ENCODE results near the gene CTDNEP1.

CTDNEP1 gene

DNA sequence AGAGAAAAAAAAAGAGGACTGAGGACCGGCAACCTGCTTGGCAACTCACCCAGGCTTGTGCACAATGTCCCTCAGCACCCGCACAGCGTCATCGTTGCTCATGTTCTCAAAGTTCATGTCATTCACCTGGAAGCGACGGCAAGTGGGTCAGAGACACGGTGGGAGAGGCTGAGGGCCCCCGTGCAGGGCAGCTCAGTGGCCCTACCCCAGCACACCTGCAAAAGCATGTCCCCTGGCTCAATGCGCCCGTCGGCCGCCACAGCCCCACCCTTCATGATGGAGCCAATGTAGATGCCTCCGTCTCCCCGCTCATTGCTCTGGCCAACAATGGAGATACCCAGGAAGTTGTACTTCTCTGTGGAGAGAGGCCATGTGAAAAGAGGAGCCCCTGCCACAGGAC lies 22.6 kb downstream of the CTDNEP1 start:
- DNase-seq (ENCODE audit: low read depth in 2 of 2): no peak

GRCh38 chr17:7226721-7227710 lies 24.5 kb downstream of the CTDNEP1 start:
- no peak for DNase-seq (ENCODE audit: low read depth in 2 of 2)

GRCh38 chr17:7225711-7226331 lies 25.7 kb downstream of the CTDNEP1 start:
- DNase-seq (ENCODE audit: low read depth in 2 of 2): no peak

DNA sequence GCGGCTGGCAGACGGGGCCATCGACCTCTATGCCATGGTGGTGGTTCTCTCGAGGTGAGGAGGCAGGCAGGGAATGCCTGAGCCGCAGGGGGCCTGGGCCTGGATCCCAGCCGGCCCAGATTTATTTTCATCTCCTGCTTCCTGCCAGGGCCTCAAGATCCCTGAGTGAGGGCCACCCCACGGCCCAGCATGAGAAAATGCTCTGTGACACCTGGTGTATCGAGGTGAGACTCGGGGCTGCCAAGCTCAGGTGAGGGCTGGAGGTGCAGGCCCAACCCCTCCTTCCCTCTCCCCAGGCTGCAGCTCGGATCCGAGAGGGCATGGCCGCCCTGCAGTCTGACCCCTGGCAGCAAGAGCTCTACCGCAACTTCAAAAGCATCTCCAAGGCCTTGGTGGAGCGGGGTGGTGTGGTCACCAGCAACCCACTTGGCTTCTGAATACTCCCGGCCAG lies 26.8 kb downstream of the CTDNEP1 start:
- no peak for DNase-seq (ENCODE audit: low read depth in 2 of 2)

GRCh38 chr17:7224110-7224509 lies 27.4 kb downstream of the CTDNEP1 start:
- no peak for DNase-seq (ENCODE audit: low read depth in 2 of 2)

DNA sequence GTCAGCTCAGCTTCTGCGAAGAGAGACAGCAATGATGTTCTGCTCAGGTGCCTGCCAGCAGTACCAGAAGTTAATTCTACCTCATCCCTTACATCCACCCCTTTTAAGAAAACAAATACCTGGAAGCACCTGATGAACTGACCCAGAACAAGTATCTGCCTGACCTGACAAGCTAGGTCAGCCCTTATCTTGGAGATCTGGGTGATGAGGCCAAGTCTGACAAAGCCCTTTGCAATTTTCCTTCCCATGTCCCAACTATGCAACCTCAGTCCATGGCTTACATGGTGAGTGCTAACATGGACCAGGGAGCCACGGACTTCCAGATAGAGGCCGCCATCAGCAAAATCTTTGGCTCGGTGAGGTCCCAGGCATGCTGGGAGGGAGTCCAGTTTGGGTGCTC lies 28.2 kb downstream of the CTDNEP1 start:
- DNase-seq (ENCODE audit: low read depth in 2 of 2): no peak

DNA sequence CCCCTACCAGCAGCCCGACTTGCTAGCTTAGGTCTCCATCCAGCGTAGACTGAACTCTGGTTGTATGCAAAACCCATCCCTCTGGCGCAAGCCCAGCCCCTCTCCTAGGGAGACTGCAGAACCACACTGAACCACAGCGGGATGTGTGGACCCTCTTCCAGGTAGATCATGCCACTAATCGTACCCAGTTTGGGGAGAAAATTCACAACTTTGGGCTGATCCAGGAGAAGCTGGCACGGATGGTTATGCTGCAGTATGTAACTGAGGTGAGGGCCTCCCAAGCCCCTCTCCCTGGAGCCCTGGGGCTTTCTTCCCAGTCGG lies 28.6 kb downstream of the CTDNEP1 start:
- DNase-seq (ENCODE audit: low read depth in 2 of 2): no peak

- no peak for DNase-seq (ENCODE audit: low read depth in 2 of 2)
These were observed 29.2 kb downstream of the CTDNEP1 start for GRCh38 chr17:7222093-7222971.

- no peak for DNase-seq (ENCODE audit: low read depth in 2 of 2)
These were observed 30.0 kb downstream of the CTDNEP1 start for GRCh38 chr17:7221278-7222092.

DNA sequence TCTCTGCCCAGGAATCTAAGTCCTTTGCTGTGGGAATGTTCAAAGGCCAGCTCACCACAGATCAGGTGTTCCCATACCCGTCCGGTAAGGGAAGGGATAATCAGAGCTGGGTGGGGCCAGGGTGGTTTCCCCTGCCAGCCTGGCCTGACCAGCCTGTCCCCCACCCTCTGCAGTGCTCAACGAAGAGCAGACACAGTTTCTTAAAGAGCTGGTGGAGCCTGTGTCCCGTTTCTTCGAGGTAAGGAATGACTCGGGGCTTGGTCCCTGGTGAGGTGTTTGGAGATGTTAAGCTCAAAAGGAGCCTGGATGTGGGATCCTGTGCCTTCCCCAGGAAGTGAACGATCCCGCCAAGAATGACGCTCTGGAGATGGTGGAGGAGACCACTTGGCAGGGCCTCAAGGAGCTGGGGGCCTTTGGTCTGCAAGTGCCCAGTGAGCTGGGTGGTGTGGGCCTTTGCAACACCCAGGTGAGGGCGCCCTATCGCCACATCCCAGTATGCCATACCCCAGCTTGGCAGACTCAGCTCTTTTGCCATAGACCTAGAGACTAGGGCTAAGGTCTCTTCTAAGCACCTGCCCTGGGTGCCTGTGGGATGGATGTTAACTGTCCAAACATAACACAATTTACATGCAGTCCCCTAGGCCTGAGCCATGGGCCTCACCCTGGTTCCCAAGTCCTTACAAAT lies 30.8 kb downstream of the CTDNEP1 start:
- DNase-seq (ENCODE audit: low read depth in 2 of 2): no peak

DNA sequence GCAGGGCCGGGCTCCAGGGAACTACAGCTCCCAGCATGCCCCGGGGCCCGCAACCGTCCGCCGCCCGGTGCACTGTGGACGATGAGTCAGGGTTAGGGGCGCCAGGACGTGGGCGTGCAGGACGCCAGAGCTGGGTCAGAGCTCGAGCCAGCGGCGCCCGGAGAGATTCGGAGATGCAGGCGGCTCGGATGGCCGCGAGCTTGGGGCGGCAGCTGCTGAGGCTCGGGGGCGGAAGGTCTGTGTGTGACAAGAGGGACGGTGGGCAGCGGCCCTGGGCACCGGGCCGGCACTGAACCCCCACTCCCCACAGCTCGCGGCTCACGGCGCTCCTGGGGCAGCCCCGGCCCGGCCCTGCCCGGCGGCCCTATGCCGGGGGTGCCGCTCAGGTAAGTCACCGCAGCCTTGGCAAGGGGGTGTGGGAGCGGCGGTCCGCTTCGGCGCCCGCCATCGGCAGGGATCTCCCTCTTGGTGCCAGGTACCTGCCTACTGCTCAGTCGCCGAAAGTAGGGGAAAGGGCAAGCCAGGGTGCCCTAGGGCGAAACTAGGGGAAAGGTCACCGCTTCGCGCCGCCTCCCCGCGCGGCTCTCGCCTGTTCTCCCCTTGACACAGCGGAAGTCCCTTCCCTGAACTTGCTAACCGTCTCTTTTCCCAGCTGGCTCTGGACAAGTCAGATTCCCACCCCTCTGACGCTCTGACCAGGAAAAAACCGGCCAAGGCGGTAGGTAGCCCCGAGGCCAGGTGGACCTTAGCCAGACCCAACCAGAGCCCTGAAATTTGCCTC lies 31.5 kb downstream of the CTDNEP1 start, which contains the start of the genes ACADVL and DLG4:
Gene ACADVL (plus strand): TSS at position 127 of the 781 bp plus-strand sequence. CDS start 47 bp downstream, at position 174.
Gene DLG4 (minus strand): TSS at position 25 of the 781 bp plus-strand sequence.
- no peak for DNase-seq (ENCODE audit: low read depth in 2 of 2)

GRCh38 chr17:7219229-7219811 lies 32.2 kb downstream of the CTDNEP1 start:
- DNase-seq (ENCODE audit: low read depth in 2 of 2): no peak

DNA sequence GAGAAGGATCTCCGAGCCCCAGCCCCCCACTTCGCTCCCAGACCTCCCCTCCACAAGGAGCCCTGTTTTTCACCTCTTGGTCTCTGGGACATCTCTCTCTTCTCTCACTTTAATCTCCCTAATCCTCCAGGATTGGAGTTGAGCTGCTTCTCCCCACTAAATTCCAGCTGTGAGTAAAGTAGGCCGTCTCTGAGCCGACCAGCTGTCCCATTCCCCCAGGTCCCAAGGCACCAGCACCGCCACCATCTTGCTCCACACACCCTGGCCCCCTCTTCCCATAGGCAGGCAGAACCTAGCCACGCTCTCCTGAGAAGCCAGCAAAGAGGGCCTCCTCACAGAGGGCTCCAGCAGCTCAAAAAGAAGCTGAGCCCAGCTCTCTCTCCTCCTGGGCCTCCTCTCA lies 32.8 kb downstream of the CTDNEP1 start:
- DNase-seq (ENCODE audit: low read depth in 2 of 2): no peak

DNA sequence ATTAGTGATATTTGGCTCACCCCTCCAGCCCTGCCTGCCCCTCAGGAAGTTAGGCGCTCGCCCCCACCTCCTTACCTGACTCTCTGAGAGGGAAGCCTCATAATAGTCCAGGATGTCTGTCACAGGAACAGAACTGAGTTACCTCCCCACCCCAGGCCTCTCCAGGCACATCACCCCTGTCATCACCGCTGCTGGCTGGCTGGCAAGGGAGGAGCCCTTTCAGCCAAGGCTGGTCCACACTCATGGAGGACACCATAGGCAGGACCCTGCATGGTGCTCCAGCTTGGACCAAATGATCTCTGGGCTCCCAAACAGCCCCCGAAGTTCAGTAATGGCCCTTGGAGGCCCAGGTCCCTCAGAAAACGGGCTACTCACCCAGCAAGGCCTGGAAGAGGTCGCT lies 33.4 kb downstream of the CTDNEP1 start:
- DNase-seq (ENCODE audit: low read depth in 2 of 2): no peak

GRCh38 chr17:7217113-7217987 lies 34.2 kb downstream of the CTDNEP1 start:
- no peak for DNase-seq (ENCODE audit: low read depth in 2 of 2)

- DNase-seq (ENCODE audit: low read depth in 2 of 2): no peak
These were observed 35.1 kb downstream of the CTDNEP1 start for GRCh38 chr17:7216242-7217112.

DNA sequence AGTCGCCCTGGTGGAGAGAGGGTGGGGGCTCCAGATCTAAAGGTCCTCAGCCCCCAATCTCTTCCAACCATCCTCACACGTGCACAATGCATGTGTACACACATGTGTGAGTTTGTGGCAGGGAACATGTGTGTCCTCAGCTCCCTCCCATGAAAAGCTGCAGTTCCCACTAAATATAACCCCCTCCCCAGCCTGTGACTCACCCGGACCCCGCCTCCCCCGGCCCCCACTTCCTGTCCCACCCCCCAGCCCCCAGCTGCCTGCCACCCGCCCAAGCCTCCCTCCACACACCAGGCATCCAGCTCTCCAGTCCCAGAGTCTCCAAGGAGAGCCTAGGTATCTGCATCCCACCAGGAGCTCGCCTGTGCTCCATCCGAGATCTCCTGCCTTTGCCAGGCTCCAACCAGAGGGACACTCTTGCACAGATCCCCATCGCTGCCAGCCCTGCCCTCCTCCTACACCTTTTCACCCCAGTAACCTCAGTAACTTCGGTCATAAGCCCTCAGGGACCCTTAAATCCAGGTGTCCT lies 35.8 kb downstream of the CTDNEP1 start:
- no peak for DNase-seq (ENCODE audit: low read depth in 2 of 2)

All from stimulated activated CD4-positive, alpha-beta T cell treated with anti-CD3 and anti-CD28 coated beads, Interleukin-1b, Interleukin-23, amount 100 ng/mL, for 1 hour (primary cell).